Natural killer cell (primary cell): ENCODE measurements around the gene BRD7. TPM values are rescaled to one million over a fixed set of nuclear protein-coding genes. Genes with fewer than 3 reads are reported as not detected.
"Not testable (repeated sequence)": the region's sequence is repeated elsewhere in the genome, so short reads cannot be mapped to it uniquely, and the experiment has no call there.

Experiments used
- ATAC-seq, 3 donors: fragments of 150-1000 bp in 2 of 3; fragments of 200-7000 bp in 1 of 3; cut with Tn5 transposase; 1 replicate in 1 of 3; 2 replicates in 2 of 3; pipeline ENCODE4 v1.10.0; 2021; ENCODE audit warnings: mild to moderate bottlenecking in 2 of 3, moderate library complexity in 2 of 3
- DNase-seq, 2 donors: peaks; one replicate each; pipeline versions ENCODE4 v3.0.0 to v3.0.0-alpha.2; 2013 to 2021; ENCODE audit warnings: mixed read lengths in 1 of 2
- H3K27ac ChIP-seq: one replicate; pipeline ENCODE4 v1.5.1; 2013; ENCODE audit warnings: mild to moderate bottlenecking, low read length
- H3K27me3 ChIP-seq: one replicate; pipeline ENCODE4 v1.6.1; 2013; ENCODE audit warnings: low read length; ENCODE audit not compliant: control insufficient read depth, insufficient read depth
- H3K36me3 ChIP-seq: one replicate; pipeline ENCODE4 v1.6.1; 2013; ENCODE audit warnings: low read length; ENCODE audit not compliant: control insufficient read depth, insufficient read depth
- H3K4me1 ChIP-seq: one replicate; pipeline ENCODE4 v1.6.1; 2013; ENCODE audit warnings: low read length; ENCODE audit not compliant: control insufficient read depth, insufficient read depth
- H3K4me3 ChIP-seq: one replicate; pipeline ENCODE4 v1.5.1; 2013; ENCODE audit warnings: low read length
- H3K9me3 ChIP-seq: one replicate; pipeline ENCODE4 v1.6.1; 2013; ENCODE audit warnings: low read length; ENCODE audit not compliant: control insufficient read depth, insufficient read depth
- H3K27ac Mint-ChIP-seq, 2 donors: one replicate each; pipeline ENCODE4 v1.8.0; 2022; ENCODE audit warnings: mild to moderate bottlenecking in 2 of 2, mixed read lengths in 2 of 2, moderate library complexity in 1 of 2
- H3K27me3 Mint-ChIP-seq, 2 donors: one replicate each; pipeline ENCODE4 v1.8.0; 2022; ENCODE audit warnings: low read depth in 2 of 2, mixed read lengths in 2 of 2
- H3K36me3 Mint-ChIP-seq: one replicate; pipeline ENCODE4 v1.8.0; 2022; ENCODE audit warnings: mixed read lengths
- H3K4me1 Mint-ChIP-seq, 2 donors: one replicate each; pipeline ENCODE4 v1.8.0; 2022; ENCODE audit warnings: mixed read lengths in 2 of 2
- H3K4me3 Mint-ChIP-seq: one replicate; pipeline ENCODE4 v1.8.0; 2022; ENCODE audit warnings: mild to moderate bottlenecking, moderate library complexity, mixed read lengths
- H3K9me3 Mint-ChIP-seq, 2 donors: one replicate each; pipeline ENCODE4 v1.8.0; 2022; ENCODE audit warnings: mixed read lengths in 2 of 2
- WGBS: methylation state at CpG from one replicate; pipeline ENCODE4 v1.1.7; 2013; ENCODE audit warnings: missing lambda C conversion rate; ENCODE audit not compliant: insufficient coverage; 5-methylcytosine and 5-hydroxymethylcytosine counted together
- intact Hi-C: fragments of 100-400 bp; cut with micrococcal nuclease; formaldehyde crosslinking; loops from one replicate; pipeline ENCODE4 v1.14.2; 2022
- total RNA-seq, 4 donors: library from RNA; stranded (reverse); fragments of 120-200 nt in 1 of 4; gene quantifications; one replicate each; pipeline versions ENCODE4 v1.2.3 to v1.2.4, GENCODE V29; 2013 to 2022
- TF ChIP-seq, protein P1 (sequence below): fragments of 200-600 bp; IDR thresholded peaks from one replicate; pipeline ENCODE4 v1.8.0; 2022; ENCODE audit warnings: antibody characterized with exemption

Gene BRD7
- total RNA-seq, 3 donors from 2014 or later (not counting 1 experiment from before 2014, with no cell fraction given) = 89.2 to 118 (median 94.9) TPM

GRCh38 chr16:50354082-50354481 lies 14.7 kb downstream of the BRD7 start:
- no peaks in the 10 kb centered on the region for H3K9me3 Mint-ChIP-seq
- ATAC-seq = no peak
- Histone ChIP-seq H3K27me3 (no peaks in the 10 kb centered on the region), H3K9me3 (no peaks in the 10 kb centered on the region), H3K4me3 (no peak overlapping the region), H3K4me1 (no peaks in the 10 kb centered on the region), H3K27ac (no peak overlapping the region), H3K36me3 (peaks cover 50% of the 10 kb centered on the region)
- H3K4me1 Mint-ChIP-seq = peaks cover 11% of the 10 kb centered on the region in 2 donors
- TF ChIP-seq, protein P1, sequence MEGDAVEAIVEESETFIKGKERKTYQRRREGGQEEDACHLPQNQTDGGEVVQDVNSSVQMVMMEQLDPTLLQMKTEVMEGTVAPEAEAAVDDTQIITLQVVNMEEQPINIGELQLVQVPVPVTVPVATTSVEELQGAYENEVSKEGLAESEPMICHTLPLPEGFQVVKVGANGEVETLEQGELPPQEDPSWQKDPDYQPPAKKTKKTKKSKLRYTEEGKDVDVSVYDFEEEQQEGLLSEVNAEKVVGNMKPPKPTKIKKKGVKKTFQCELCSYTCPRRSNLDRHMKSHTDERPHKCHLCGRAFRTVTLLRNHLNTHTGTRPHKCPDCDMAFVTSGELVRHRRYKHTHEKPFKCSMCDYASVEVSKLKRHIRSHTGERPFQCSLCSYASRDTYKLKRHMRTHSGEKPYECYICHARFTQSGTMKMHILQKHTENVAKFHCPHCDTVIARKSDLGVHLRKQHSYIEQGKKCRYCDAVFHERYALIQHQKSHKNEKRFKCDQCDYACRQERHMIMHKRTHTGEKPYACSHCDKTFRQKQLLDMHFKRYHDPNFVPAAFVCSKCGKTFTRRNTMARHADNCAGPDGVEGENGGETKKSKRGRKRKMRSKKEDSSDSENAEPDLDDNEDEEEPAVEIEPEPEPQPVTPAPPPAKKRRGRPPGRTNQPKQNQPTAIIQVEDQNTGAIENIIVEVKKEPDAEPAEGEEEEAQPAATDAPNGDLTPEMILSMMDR = no peak
- H3K27me3 Mint-ChIP-seq = no peaks in the 10 kb centered on the region
- H3K36me3 Mint-ChIP-seq = peaks cover 9% of the 10 kb centered on the region
- H3K27ac Mint-ChIP-seq = no peak overlapping the region
- no peak for DNase-seq
- no CpG with 5 or more reads among the region's 1 CpG for WGBS
- no peak overlapping the region for H3K4me3 Mint-ChIP-seq
- intact Hi-C loops = loop anchor here (2.0 to 10.0 kb wide), 2 partner anchors 15 to 329 kb away; partner anchors contain the start of gene CNEP1R1

GRCh38 chr16:50351952-50352351 lies 16.8 kb downstream of the BRD7 start:
- Mint-ChIP-seq H3K9me3 (no peaks in the 10 kb centered on the region), H3K27me3 (no peaks in the 10 kb centered on the region), H3K4me3 (no peak overlapping the region), H3K27ac (peak overlapping the region in 1 of 2 donors; percentile 16), H3K36me3 (peaks cover 21% of the 10 kb centered on the region), H3K4me1 (peaks cover 11 to 20% of the 10 kb centered on the region in 2 donors)
- intact Hi-C loops = loop anchor here (10.0 kb wide), 1 partner anchor 327 kb away; the partner anchor contains the start of gene CNEP1R1
- H3K36me3 ChIP-seq = peaks cover 40% of the 10 kb centered on the region
- 80% methylated on average over 1 of the region's 2 CpGs for WGBS
- no peaks in the 10 kb centered on the region for H3K27me3 ChIP-seq
- no peak for DNase-seq
- H3K27ac ChIP-seq = no peak overlapping the region
- H3K4me1 ChIP-seq = no peaks in the 10 kb centered on the region
- H3K4me3 ChIP-seq = no peak overlapping the region
- no peak for ATAC-seq
- TF ChIP-seq, protein P1 = no peak
- H3K9me3 ChIP-seq = no peaks in the 10 kb centered on the region

- Histone ChIP-seq H3K4me3 (no peak overlapping the region), H3K4me1 (no peaks in the 10 kb centered on the region), H3K9me3 (no peaks in the 10 kb centered on the region), H3K27me3 (no peaks in the 10 kb centered on the region), H3K36me3 (peaks cover 39% of the 10 kb centered on the region), H3K27ac (no peak overlapping the region)
- peaks cover 11 to 27% of the 10 kb centered on the region in 2 donors for H3K4me1 Mint-ChIP-seq
- no peaks in the 10 kb centered on the region for H3K27me3 Mint-ChIP-seq
- WGBS = 96% methylated on average over 5 of the region's 5 CpGs
- intact Hi-C loops = loop anchor here (10.0 kb wide), 1 partner anchor 326 kb away; the partner anchor contains the start of gene CNEP1R1
- H3K36me3 Mint-ChIP-seq = peaks cover 25% of the 10 kb centered on the region
- TF ChIP-seq, protein P1 = no peak
- no peaks in the 10 kb centered on the region for H3K9me3 Mint-ChIP-seq
- H3K27ac Mint-ChIP-seq = peak overlapping the region; percentile 45 to 73
- no peak for DNase-seq
- no peak for ATAC-seq
- no peak overlapping the region for H3K4me3 Mint-ChIP-seq
Observed at GRCh38 chr16:50351116-50351515, 17.7 kb downstream of the BRD7 start.

DNA sequence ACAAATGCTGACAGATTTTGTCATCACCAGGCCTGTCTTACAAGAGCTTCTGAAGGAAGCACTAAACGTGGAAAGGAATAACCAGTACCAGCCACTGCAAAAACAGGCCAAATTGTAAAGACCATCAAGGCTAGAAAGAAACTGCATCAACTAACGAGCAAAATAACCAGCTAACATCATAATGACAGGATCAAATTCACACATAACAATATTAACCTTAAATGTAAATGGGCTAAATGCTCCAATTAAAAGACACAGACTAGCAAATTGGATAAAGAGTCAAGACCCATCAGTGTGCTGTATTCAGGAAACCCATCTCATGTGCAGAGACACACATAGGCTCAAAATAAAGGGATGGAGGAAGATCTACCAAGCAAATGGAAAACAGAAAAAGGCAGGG lies 23.6 kb downstream of the BRD7 start:
- H3K27ac ChIP-seq, H3K9me3 Mint-ChIP-seq, H3K4me3 Mint-ChIP-seq, ATAC-seq, H3K4me3 ChIP-seq, H3K4me1 ChIP-seq, H3K9me3 ChIP-seq, H3K27me3 Mint-ChIP-seq, DNase-seq, H3K27me3 ChIP-seq, H3K27ac Mint-ChIP-seq, intact Hi-C loops: not testable (repeated sequence)
- WGBS = 100% methylated on average over 1 of the region's 2 CpGs
- H3K36me3 Mint-ChIP-seq = peaks cover 37% of the 10 kb centered on the region
- H3K36me3 ChIP-seq = peaks cover 17% of the 10 kb centered on the region
- peaks cover 0 to 18% of the 10 kb centered on the region in 2 donors for H3K4me1 Mint-ChIP-seq

- H3K4me1 ChIP-seq, H3K27ac Mint-ChIP-seq, DNase-seq, H3K27me3 ChIP-seq, intact Hi-C loops, H3K9me3 ChIP-seq, H3K27ac ChIP-seq, H3K4me3 Mint-ChIP-seq, ATAC-seq, H3K9me3 Mint-ChIP-seq, H3K4me3 ChIP-seq, H3K27me3 Mint-ChIP-seq: not testable (repeated sequence)
- Mint-ChIP-seq H3K36me3 (peaks cover 27% of the 10 kb centered on the region), H3K4me1 (peaks cover 7 to 25% of the 10 kb centered on the region in 2 donors)
- H3K36me3 ChIP-seq = peaks cover 16% of the 10 kb centered on the region
- WGBS = 93% methylated on average over 8 of the region's 8 CpGs
Observed at GRCh38 chr16:50343566-50343965, 25.2 kb downstream of the BRD7 start.
